Chondrocyte (in vitro differentiated cells): ENCODE data around the gene KANK4. TPM values are rescaled to one million over a fixed set of nuclear protein-coding genes. Genes with fewer than 3 reads are reported as not detected.

Experiments
- DNase-seq: peaks from one replicate; pipeline ENCODE4 v3.0.0; 2021; ENCODE audit warnings: mixed read lengths, low spot score
- H3K27ac Mint-ChIP-seq: one replicate; pipeline ENCODE4 v1.8.0; 2021; ENCODE audit warnings: mild to moderate bottlenecking, moderate library complexity, mixed read lengths; ENCODE audit not compliant: unreplicated experiment
- H3K27me3 Mint-ChIP-seq: 2 replicates; pipeline ENCODE4 v1.8.0; 2021; ENCODE audit warnings: low read depth, mixed read lengths
- H3K36me3 Mint-ChIP-seq: 2 replicates; pipeline ENCODE4 v1.8.0; 2021; ENCODE audit warnings: low read depth, mixed read lengths
- H3K4me1 Mint-ChIP-seq: 2 replicates; pipeline ENCODE4 v1.8.0; 2021; ENCODE audit warnings: low read depth, mild to moderate bottlenecking, mixed read lengths
- H3K4me3 Mint-ChIP-seq: one replicate; pipeline ENCODE4 v1.8.0; 2021; ENCODE audit warnings: mild to moderate bottlenecking, moderate library complexity, mixed read lengths; ENCODE audit not compliant: unreplicated experiment
- H3K9me3 Mint-ChIP-seq: 2 replicates; pipeline ENCODE4 v1.8.0; 2021; ENCODE audit warnings: low read depth, mixed read lengths
- total RNA-seq: library from RNA; stranded (reverse); gene quantifications from 3 replicates; pipeline ENCODE4 v1.2.1, GENCODE V29; 2021
- TF ChIP-seq, protein P1 (sequence below): fragments of 200-600 bp; sonication (generic); IDR thresholded peaks from 2 replicates; pipeline ENCODE4 v1.5.0; 2021; ENCODE audit warnings: antibody characterized with exemption, mild to moderate bottlenecking, moderate library complexity

Gene KANK4
- total RNA-seq, 1 donor from 2014 or later: 1.4 TPM

GRCh38 chr1:62265956-62266935 is 53.0 kb downstream of the KANK4 start:
- no peak overlapping the region for H3K27ac Mint-ChIP-seq
- TF ChIP-seq, protein P1, sequence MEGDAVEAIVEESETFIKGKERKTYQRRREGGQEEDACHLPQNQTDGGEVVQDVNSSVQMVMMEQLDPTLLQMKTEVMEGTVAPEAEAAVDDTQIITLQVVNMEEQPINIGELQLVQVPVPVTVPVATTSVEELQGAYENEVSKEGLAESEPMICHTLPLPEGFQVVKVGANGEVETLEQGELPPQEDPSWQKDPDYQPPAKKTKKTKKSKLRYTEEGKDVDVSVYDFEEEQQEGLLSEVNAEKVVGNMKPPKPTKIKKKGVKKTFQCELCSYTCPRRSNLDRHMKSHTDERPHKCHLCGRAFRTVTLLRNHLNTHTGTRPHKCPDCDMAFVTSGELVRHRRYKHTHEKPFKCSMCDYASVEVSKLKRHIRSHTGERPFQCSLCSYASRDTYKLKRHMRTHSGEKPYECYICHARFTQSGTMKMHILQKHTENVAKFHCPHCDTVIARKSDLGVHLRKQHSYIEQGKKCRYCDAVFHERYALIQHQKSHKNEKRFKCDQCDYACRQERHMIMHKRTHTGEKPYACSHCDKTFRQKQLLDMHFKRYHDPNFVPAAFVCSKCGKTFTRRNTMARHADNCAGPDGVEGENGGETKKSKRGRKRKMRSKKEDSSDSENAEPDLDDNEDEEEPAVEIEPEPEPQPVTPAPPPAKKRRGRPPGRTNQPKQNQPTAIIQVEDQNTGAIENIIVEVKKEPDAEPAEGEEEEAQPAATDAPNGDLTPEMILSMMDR: no peak

GRCh38 chr1:62263814-62264353 is 55.4 kb downstream of the KANK4 start:
- DNase-seq: no peak
- no peak overlapping the region for H3K27ac Mint-ChIP-seq
- TF ChIP-seq, protein P1: no peak
- no peak overlapping the region for H3K4me3 Mint-ChIP-seq
- H3K9me3 Mint-ChIP-seq: no peaks in the 10 kb centered on the region
- H3K36me3 Mint-ChIP-seq: no peaks in the 10 kb centered on the region
- no peaks in the 10 kb centered on the region for H3K4me1 Mint-ChIP-seq
- H3K27me3 Mint-ChIP-seq: peaks cover 5% of the 10 kb centered on the region

More at GRCh38 chr1:62265956-62266935, 53.0 kb downstream of the KANK4 start:
- Mint-ChIP-seq H3K4me3 (no peak overlapping the region), H3K36me3 (no peaks in the 10 kb centered on the region), H3K4me1 (peaks cover 6% of the 10 kb centered on the region), H3K9me3 (no peaks in the 10 kb centered on the region), H3K27me3 (no peaks in the 10 kb centered on the region)
- DNase-seq: no peak

DNA sequence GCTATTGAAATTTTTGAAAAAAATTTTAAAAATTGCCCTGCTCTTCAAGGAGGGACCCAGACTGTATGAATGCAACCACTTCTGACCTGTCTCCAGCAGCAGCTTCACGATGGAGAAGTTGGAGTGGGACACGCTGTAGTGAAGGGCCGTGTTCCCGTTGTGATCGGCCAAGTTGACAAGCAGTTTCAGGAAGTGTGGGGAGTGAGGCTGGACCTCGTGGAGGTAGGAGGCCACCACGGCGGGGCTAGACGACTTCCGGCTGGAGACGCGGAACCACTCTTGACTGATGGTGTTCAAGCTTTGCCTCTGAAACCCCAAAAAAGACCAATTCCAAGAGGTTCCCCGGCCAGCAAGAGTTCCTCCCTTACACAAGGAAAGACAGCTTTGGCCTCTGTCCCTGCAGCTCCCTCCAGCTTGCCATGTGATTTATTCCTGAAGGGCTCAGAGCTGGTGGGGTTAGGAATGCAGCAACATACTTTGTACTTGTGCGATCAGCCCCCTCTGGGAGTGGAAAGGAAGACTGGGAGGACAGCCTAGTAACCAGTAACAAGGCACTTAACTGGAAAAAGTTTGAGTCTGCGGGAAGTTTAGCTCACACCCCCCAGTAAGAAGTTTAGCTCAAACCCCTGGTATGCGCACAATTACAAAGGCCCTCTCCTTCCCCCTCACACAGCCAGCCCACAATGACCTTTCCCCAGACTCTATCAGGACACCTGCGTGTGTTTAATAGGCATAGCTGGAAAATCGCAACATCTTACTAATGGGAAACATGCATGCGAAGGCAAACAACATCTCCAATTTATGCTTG is 56.0 kb downstream of the KANK4 start:
- Mint-ChIP-seq H3K4me3 (no peak overlapping the region), H3K36me3 (no peaks in the 10 kb centered on the region), H3K27me3 (peaks cover 5% of the 10 kb centered on the region), H3K4me1 (no peaks in the 10 kb centered on the region), H3K27ac (no peak overlapping the region), H3K9me3 (no peaks in the 10 kb centered on the region)
- no peak for DNase-seq
- TF ChIP-seq, protein P1: no peak

DNA sequence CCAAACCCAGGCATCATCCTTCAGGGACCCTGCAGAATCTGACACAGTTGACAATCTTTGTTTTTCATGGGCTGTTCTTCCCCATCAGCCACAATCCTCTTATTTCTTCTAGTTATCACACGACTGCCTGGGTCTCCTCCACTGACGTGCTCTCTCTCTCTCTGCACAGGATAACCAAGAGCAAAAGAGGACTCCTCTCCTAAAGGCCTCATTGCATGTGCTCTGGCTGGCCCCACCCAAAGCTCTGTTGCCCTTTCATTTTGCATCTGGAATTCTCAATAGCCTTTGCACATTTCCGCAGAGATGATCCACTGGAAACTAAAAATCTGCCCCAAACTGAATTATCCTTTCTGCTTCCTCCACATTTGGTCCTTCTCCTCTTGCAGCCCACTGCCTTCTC is 58.5 kb downstream of the KANK4 start:
- Mint-ChIP-seq H3K4me3 (no peak overlapping the region), H3K36me3 (no peaks in the 10 kb centered on the region)
- TF ChIP-seq, protein P1: no peak

GRCh38 chr1:62259551-62259950 is 59.7 kb downstream of the KANK4 start:
- no peak overlapping the region for H3K4me3 Mint-ChIP-seq
- TF ChIP-seq, protein P1: no peak
- H3K27me3 Mint-ChIP-seq: peaks cover 5% of the 10 kb centered on the region
- H3K27ac Mint-ChIP-seq: no peak overlapping the region
- DNase-seq: no peak
- no peaks in the 10 kb centered on the region for H3K4me1 Mint-ChIP-seq
- no peaks in the 10 kb centered on the region for H3K9me3 Mint-ChIP-seq
- H3K36me3 Mint-ChIP-seq: no peaks in the 10 kb centered on the region

More for the DNA sequence above, 58.5 kb downstream of the KANK4 start:
- Mint-ChIP-seq H3K4me1 (no peaks in the 10 kb centered on the region), H3K27ac (no peak overlapping the region), H3K9me3 (no peaks in the 10 kb centered on the region), H3K27me3 (peaks cover 5% of the 10 kb centered on the region)
- DNase-seq: no peak
